Gastrocnemius medialis (tissue), 4 donors: Measurements from ENCODE around the gene IMPA2.

Experiments used
- POLR2A ChIP-seq, 2 donors: fragments of 450-650 bp; IDR thresholded peaks; one replicate each; pipeline ENCODE4 v1.6.1; 2017; ENCODE audit warnings: antibody characterized with exemption in 2 of 2, mild to moderate bottlenecking in 2 of 2, moderate library complexity in 2 of 2
- TF ChIP-seq, protein P1 (sequence below), 5 experiments: fragments of 450-650 bp in 3 of 5; fragments of 200-600 bp in 2 of 5; sonication (generic) in 2 of 5; IDR thresholded peaks in 4 of 5; conservative IDR thresholded peaks in 1 of 5; 1 replicate in 4 of 5; 2 replicates in 1 of 5; pipeline ENCODE4 v1.5.1; 2016 to 2019; ENCODE audit warnings: antibody characterized with exemption in 5 of 5, mild to moderate bottlenecking in 3 of 5, moderate library complexity in 3 of 5

- TF ChIP-seq POLR2A (IDR thresholded peaks at IDR 0.05), result no peak
- TF ChIP-seq, protein P1, sequence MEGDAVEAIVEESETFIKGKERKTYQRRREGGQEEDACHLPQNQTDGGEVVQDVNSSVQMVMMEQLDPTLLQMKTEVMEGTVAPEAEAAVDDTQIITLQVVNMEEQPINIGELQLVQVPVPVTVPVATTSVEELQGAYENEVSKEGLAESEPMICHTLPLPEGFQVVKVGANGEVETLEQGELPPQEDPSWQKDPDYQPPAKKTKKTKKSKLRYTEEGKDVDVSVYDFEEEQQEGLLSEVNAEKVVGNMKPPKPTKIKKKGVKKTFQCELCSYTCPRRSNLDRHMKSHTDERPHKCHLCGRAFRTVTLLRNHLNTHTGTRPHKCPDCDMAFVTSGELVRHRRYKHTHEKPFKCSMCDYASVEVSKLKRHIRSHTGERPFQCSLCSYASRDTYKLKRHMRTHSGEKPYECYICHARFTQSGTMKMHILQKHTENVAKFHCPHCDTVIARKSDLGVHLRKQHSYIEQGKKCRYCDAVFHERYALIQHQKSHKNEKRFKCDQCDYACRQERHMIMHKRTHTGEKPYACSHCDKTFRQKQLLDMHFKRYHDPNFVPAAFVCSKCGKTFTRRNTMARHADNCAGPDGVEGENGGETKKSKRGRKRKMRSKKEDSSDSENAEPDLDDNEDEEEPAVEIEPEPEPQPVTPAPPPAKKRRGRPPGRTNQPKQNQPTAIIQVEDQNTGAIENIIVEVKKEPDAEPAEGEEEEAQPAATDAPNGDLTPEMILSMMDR (IDR thresholded peaks at IDR 0.05 in 4 of 5, conservative IDR thresholded peaks at IDR 0.05 in 1 of 5), result no peak
These were observed 71.6 kb downstream of the IMPA2 start for GRCh38 chr18:12052866-12053265.
